ENCODE measurements around the gene HCCS. TPM values are rescaled to one million over a fixed set of nuclear protein-coding genes. Genes with fewer than 3 reads are reported as not detected.

Gene HCCS
- total and polyA plus RNA-seq, 10 donors = 8.9 to 23.5 (median 18.2) TPM

GRCh38 chrX:11172415-11172814 is 61.3 kb downstream of the HCCS start:
- TF ChIP-seq POLR2AphosphoS5 (IDR thresholded peaks at IDR 0.05) = no peak
- no peak for TF ChIP-seq POLR2A (IDR thresholded peaks at IDR 0.05)
- no peak for TF ChIP-seq CTCF (IDR thresholded peaks at IDR 0.05 in 8 of 11, conservative IDR thresholded peaks at IDR 0.05 in 3 of 11)
- H3K4me1 ChIP-seq = no peaks in the 10 kb centered on the region
- H3K27me3 ChIP-seq (replicated peaks in 1 of 7) = peaks cover 0 to 9% (median 0%) of the 10 kb centered on the region in 7 donors
- 80 to 96% (median 90%) methylated on average over 4 of the region's 4 CpGs for WGBS, 5 donors
- no peak overlapping the region for H3K27ac ChIP-seq
- DNase-seq = no peak
- H3K36me3 ChIP-seq = no peaks in the 10 kb centered on the region
- intact Hi-C loops (cut with DNase I; ENCODE audit: low total_unique reads) = no loop called here
- no peak overlapping the region for H3K4me3 ChIP-seq
- H3K9me3 ChIP-seq = no peaks in the 10 kb centered on the region

Small RNA genes within 50 kb of the gene (small RNA-seq; reads per million reads assigned to genes)
- gene RF00019 (0 reads per million in 4 donors), gene RF02271 (0 reads per million in 4 donors)

Other genes starting within 250 kb of the HCCS start
- gene AMELX, start 182.1 kb downstream of the HCCS start, total RNA-seq = not detected
- not detected for gene AMELX, start 182.1 kb downstream of the HCCS start, polyA plus RNA-seq